GM19193 (cell line): ENCODE data around the gene KRT25.

Experiments used
- POLR2A ChIP-seq: IDR thresholded peaks from 4 replicates; pipeline ENCODE4 v1.6.1; 2011; ENCODE audit not compliant: insufficient read depth, insufficient read length; ENCODE audit errors: extremely low read depth

KRT25 gene

DNA sequence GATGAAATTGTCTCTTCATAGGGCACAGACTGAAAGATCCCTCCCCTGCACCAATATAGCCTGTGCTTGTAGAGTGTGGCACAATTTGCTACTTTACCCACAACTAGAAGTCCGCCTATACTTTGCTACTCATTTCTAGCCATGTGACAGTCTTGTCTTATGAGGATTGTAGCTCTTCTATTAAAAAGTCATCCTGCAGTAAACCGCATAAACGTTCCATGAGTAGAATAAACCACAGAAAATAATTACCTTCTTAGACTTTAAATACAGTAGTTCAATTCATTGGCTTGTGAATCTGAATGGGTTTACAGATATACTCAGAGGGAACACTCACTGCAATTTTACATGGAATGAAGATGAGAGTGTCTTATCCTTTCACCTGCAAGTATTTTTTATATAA is 22.8 kb upstream of the KRT25 start:
- no peak for TF ChIP-seq POLR2A

DNA sequence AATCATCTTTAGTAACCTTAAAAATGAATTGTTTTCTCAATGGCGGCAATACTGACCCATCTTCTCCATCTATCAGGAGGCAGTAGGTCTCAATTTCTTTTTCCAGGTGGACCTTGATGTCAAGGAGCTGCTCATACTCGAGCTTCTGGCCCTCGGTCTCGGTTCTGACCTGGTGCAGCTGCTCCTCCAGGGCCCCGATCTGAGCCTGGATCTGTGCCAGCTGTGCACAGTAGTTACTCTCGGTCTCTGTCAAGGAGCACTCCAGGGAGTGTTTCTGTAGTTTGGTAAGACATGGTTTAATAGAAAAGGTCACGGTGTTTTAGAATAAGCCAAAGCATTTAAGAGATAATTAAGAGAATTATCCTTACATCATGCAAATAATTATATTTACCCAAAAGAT is 22.3 kb upstream of the KRT25 start:
- TF ChIP-seq POLR2A: no peak

DNA sequence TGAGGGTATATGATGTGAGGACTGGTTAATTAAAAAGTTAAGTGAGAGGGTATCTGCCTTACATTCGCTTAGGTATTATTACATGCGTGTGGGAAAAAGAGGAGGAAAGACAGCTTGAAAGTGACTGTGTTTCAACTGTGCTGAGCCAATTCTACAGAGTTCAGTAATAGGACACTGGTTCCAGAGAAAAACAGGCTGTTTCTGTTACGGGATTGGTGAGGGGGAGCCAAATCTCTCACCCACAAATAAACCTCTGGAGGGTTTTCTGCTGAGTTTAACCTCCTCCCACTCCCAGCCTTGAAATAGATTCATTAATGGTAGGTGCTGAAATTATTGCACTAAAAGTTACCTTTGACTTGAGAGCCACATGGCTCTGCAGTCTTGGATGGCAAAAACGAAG is 20.8 kb upstream of the KRT25 start:
- TF ChIP-seq POLR2A: no peak

DNA sequence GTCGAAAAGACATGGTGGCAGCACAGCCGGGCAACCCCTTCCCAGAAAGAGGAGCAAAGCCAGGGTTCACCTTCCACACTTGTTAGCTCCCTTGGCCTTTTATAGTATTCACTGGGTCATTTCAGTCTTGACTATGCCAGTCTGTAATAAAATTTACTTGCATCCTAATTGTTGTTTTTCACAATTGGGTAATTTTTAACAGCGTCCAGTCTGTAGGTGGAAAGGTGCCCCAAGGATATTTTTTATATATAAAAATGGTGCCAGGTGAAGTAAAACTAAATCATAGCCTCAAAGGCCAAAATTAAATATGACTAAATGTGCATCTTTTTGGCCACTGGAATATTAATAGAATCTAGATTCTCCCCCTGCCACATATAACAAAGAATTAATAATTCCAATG is 17.0 kb upstream of the KRT25 start, which contains the start of gene KRT26:
TSS of gene KRT26 (minus strand) at position 101 of the 400 bp plus-strand sequence. CDS start at position 13, 88 bp downstream.
- TF ChIP-seq POLR2A: no peak

DNA sequence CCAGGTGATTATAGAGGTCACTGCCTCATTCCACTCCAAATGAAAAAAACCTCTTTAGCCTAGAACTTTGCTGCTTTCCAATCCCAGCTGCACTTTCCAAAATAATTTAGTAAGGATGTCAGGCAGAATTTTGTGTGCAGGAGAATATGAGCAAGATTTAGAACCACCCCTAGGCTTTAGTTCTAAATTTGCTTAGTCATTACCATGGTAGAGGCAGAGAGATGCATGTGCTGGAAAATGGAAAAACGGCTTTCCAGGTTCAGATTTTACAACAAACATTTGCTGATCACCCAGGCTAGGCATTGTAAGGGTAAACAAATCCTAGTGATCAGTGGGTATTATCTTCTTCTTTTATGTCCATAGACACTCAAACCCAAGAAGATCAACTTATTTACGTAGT is 10.5 kb upstream of the KRT25 start:
- TF ChIP-seq POLR2A: no peak

DNA sequence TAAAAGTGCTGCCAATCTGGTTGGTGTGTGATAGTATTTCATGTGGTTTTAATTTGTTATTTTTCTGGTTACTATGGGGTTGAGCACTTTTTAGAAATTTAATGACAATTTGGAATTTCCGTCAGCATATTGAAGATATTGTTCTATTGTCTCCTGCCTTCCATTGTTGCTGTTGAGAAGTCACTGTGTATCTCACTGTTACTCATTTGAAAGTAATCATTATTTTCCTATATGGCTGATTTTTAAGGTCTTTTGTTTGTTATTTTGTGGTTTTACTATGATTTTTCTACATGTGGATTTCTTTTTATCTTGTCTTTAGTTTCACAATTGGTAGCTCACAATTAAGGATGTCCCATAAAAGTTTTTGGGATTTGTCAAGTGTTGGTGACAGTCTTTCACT is 8.6 kb upstream of the KRT25 start:
- TF ChIP-seq POLR2A: no peak

DNA sequence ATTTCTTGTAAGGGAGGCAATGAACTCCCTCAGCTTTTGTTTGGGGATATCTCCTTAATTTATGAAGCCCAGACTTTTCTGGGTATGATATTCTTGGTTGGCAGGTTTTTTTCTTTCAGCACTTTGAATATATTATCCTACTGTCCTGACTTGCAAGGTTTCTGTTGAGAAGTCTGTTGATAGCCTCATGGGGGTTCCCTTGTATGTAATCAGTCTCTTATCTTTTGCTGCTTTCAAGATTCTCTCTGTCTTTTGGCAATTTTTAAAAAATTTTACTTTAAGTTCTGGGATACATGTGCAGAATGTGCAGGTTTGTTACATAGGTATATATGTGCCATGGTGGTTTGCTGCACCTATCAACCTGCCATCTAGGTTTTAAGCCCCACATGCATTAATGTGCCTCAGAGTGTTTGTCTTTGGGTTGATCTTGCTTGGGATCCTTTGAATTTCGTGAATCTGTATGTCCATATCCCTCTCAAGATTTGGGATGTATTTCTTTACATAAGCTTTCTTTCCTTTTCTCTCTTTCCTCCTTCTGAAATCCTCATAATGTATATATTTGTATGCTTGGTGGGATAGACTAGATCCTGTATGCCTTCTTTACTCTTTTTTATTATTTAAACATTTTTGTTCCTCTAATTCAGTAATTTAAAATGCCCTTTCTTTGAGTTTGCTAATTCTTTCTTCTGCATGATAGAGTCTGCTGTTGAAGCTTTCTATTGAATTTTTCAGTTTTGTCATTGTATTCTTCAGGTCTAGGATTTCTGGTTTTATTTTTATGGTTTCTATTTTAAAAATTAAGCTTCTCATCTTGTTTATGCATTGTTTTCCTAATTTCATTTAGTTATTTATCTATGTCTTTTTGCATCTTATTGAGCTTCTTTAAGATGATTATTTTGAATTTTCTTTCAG is 5.2 kb upstream of the KRT25 start:
- TF ChIP-seq POLR2A: no peak

DNA sequence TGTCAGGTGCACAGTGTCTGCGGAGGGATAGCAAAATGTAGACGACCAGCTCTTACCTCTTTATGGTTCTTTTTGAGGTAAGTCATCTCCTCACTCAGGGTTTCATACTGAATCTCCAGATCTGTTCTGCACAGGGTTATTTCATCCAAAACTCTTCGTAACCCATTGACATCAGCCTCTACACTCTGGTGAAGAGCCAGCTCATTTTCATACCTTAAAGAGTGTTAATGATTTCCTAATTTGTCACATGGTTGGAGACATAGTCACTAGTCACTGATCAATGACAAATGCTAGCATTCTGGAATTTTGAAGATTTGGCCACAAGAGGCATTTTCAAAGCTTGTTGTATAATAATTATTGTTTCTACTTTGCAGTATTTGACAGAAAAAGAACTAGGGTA is 1.3 kb downstream of the KRT25 start:
- no peak for TF ChIP-seq POLR2A

DNA sequence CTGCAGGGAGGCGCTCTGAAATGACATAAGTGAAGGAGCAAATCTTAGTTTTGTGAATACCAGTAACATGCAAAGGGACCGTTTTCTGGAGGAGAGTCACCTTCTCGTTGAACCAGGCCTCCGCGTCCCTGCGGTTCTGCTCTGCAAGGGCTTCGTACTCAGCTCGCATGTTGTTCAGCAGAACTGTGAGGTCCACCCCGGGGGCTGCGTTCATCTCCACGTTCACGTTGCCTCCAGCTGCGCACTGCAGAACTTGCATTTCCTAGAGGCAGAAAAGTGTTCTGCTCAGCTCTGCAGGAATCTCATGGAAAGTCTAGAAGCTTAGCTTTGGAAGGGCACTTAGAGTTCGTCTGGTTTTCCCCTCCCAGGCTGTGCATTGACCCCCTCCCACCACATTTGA is 4.1 kb downstream of the KRT25 start:
- no peak for TF ChIP-seq POLR2A

DNA sequence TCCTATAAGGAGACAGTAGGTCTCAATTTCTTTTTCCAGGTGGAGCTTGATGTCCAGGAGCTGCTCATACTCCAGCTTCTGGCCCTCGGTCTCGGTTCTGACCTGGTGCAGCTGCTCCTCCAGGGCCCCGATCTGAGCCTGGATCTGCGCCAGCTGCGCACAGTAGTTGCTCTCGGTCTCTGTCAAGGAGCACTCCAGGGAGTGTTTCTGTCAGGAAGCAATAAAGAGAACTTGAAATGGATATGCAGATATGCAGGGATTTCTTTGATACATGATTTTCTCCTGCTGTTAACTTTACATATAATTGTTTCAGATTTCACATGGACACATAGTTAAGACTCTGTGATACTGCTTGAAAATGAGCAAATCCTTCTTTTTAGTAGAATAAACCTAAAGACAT is 4.7 kb downstream of the KRT25 start:
- no peak for TF ChIP-seq POLR2A

DNA sequence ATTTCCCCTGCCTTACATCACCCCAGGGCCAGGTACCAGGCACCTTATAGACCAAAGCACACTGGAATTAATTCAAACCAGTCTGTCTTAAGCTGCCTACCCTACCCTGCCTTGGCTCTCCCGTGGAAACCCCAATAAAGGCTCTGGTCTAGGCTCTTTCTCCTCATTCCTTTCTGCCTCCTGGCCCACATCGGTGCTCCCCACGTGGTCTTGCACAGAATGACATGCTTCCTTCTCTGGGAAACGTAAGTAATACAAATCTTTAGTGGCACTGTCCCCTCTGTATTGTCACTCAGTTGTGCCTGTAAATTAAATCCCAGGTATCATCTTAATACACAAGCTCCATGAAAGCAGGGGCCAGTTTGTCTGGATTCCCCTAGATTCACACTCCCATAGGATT is 16.6 kb downstream of the KRT25 start:
- no peak for TF ChIP-seq POLR2A

DNA sequence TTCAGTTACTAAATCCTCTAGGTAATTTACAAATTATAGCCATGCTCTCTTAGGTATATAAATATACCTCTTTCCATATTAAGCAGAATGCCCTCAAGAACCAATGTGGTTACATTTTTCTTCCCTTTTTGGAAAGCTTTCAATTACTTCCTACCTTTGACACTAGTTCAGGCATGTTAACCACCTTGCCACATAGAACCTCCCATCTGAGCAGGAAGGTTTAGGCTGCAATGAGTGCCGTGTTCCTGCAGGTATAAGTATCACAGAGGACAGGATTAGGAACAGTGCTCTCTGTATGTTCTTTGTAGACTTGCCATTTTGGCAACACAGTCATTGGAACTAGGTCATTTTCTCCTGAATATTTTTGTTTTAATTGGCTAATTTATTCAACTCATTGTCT is 20.1 kb downstream of the KRT25 start:
- TF ChIP-seq POLR2A: no peak

DNA sequence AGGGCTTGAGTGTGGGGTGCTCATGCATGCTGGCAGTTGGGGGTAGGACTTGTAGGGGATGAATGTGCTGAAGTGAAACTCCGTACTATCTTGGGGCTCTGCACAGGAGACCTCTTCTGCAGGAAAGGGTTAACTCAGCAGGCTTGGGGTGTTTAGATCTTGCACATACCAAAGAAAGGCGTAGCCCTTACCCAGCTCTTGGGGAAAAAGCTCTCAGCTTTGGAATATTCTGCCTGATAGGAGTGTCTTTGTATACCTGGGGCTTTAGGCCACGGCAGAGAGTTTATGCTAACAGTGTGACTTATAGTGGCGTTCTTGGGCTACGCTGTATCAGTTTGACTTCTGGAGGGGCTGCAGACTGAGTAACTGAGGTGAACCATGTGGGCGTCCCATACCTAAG is 21.1 kb downstream of the KRT25 start:
- no peak for TF ChIP-seq POLR2A

DNA sequence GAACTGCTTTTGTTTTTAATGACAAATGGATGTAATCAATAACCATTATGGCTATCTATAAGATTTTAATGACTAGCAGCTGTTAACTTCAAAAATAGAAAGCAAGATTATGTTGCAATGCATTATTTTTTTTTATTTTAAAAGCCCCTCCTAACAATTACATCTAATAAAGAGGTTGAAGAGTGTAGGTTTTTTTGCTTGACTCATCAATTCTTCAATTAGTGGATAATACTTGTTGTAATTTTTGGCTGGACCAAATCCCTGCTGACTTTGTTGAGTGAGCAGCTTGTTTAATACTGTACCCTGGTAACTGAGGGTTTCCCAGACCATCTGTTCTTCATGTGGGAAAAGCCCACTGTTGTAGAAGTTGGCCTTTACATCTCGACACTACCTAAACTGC is 24.2 kb downstream of the KRT25 start:
- TF ChIP-seq POLR2A: no peak

DNA sequence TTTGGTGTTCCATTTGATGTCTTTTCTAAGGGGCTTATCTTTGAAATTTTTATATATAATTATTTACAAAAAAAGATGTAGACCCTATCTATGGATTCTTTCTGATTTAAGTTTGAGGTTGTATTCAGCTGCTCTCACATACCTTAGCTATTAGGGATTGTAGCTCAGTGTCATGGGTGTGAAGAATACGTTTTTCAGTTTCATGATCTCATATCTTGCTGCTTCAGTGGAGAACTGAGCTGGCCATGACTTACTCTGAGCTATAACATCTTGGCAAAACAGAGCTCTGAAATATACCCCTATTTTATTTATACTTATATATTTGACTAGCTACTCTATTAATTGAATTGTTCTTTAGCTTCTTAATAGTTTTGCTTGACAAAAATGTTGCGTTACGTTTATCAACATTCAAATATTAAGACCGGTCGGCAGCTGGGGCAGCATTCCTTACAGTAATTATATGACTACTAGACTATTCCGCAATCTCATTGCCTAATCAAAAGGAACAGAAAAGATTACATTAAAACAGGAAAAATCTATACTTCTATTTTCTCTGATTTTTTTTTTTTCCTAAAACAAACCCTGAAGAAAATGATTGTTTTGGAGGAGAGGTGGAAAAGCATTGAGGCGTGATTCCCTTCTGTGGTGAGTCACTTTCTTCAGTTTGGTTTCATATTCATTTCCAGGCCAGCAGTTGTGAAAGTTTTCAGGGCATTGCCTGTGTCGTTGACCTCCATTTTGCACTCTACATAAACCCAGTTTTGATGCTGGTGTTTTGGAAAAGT is 27.5 kb downstream of the KRT25 start:
- no peak for TF ChIP-seq POLR2A

DNA sequence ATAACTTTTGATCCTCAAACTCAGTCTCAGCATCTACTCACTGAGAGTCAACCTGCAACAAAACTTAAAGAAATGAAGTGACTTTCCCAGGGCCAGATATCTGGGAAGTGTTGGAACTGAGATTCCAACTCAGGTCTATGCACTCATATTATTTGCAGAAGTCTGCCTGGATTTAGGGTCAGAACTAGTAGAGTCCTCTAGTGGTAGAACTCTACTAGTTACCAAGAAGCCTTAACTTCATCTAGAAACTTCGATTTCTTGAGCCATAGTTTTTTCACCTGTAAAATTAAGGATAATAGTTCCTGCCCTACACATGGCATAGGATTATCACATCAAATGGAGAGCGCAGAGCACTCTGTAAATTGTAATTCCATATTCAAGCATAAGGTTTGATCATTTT is 28.2 kb downstream of the KRT25 start:
- TF ChIP-seq POLR2A: no peak
